H9 (cell line): ENCODE results near the gene TEX11. TPM values are rescaled to one million over a fixed set of nuclear protein-coding genes. Genes with fewer than 3 reads are reported as not detected.
A peak's percentile ranks its signal among the peaks of the same experiment; 100 is the strongest.

Experiments used
- DNase-seq: peaks from one replicate; pipeline ENCODE4 v3.0.0-alpha.2; 2017
- H2AFZ ChIP-seq: one replicate; pipeline ENCODE4 v1.6.1; 2013; ENCODE audit warnings: mild to moderate bottlenecking, low read length, control low read depth, moderate library complexity
- H2AK5ac ChIP-seq: 2 replicates; pipeline ENCODE4 v1.6.1; 2013; ENCODE audit warnings: low read length, control low read depth, mixed read lengths; ENCODE audit not compliant: insufficient read length
- H2BK120ac ChIP-seq: one replicate; pipeline ENCODE4 v1.6.1; 2013; ENCODE audit warnings: low read depth, mild to moderate bottlenecking, low read length, control low read depth, inconsistent platforms; ENCODE audit not compliant: poor library complexity, severe bottlenecking
- H2BK12ac ChIP-seq: 2 replicates; pipeline ENCODE4 v1.6.1; 2013; ENCODE audit warnings: low read length, control low read depth, mixed read lengths, low read depth; ENCODE audit not compliant: insufficient read length
- H2BK15ac ChIP-seq: 2 replicates; pipeline ENCODE4 v1.6.1; 2013; ENCODE audit warnings: low read depth, low read length, control low read depth
- H2BK20ac ChIP-seq: one replicate; pipeline ENCODE4 v1.6.1; 2013; ENCODE audit warnings: low read depth, mild to moderate bottlenecking, low read length, control low read depth, inconsistent platforms; ENCODE audit not compliant: poor library complexity, severe bottlenecking
- H2BK5ac ChIP-seq: 2 replicates; pipeline ENCODE4 v1.6.1; 2013; ENCODE audit warnings: low read length, control low read depth, mixed read lengths; ENCODE audit not compliant: insufficient read length
- H3K14ac ChIP-seq: 2 replicates; pipeline ENCODE4 v1.6.1; 2013; ENCODE audit warnings: low read length, control low read depth; ENCODE audit not compliant: insufficient read depth
- H3K18ac ChIP-seq: 2 replicates; pipeline ENCODE4 v1.6.1; 2013; ENCODE audit warnings: low read depth, mild to moderate bottlenecking, mixed read lengths, low read length, control low read depth; ENCODE audit not compliant: insufficient read length
- H3K23ac ChIP-seq: 2 replicates; pipeline ENCODE4 v1.6.1; 2013; ENCODE audit warnings: low read length, control low read depth, mixed read lengths, low read depth; ENCODE audit not compliant: insufficient read length
- H3K23me2 ChIP-seq: 2 replicates; pipeline ENCODE4 v1.6.1; 2013; ENCODE audit warnings: low read depth, mild to moderate bottlenecking, mixed read lengths, low read length, control low read depth; ENCODE audit not compliant: insufficient read length, poor library complexity, severe bottlenecking
- H3K27ac ChIP-seq: 2 replicates; pipeline ENCODE4 v1.5.1; 2013; ENCODE audit warnings: low read length, control low read depth, mixed read lengths, low read depth; ENCODE audit not compliant: insufficient read length
- H3K27me3 ChIP-seq: 2 replicates; pipeline ENCODE4 v1.6.1; 2013; ENCODE audit warnings: low read length, control low read depth, inconsistent platforms; ENCODE audit not compliant: insufficient read depth
- H3K4ac ChIP-seq: 2 replicates; pipeline ENCODE4 v1.6.1; 2013; ENCODE audit warnings: low read depth, mild to moderate bottlenecking, control low read depth, inconsistent platforms, low read length, moderate library complexity
- H3K4me1 ChIP-seq: 2 replicates; pipeline ENCODE4 v1.6.1; 2013; ENCODE audit warnings: low read length, control low read depth, inconsistent platforms; ENCODE audit not compliant: insufficient read depth
- H3K4me2 ChIP-seq: 2 replicates; pipeline ENCODE4 v1.6.1; 2013; ENCODE audit warnings: low read length, control low read depth, mixed read lengths; ENCODE audit not compliant: insufficient read length, insufficient read depth
- H3K56ac ChIP-seq: 2 replicates; pipeline ENCODE4 v1.6.1; 2013; ENCODE audit warnings: low read depth, mild to moderate bottlenecking, mixed read lengths, low read length, control low read depth; ENCODE audit not compliant: insufficient read length
- H3K79me1 ChIP-seq: 2 replicates; pipeline ENCODE4 v1.6.1; 2013; ENCODE audit warnings: low read depth, mild to moderate bottlenecking, moderate library complexity, low read length, control low read depth, inconsistent platforms; ENCODE audit not compliant: insufficient read depth, poor library complexity, severe bottlenecking
- H3K79me2 ChIP-seq: 2 replicates; pipeline ENCODE4 v1.6.1; 2013; ENCODE audit warnings: low read length, control low read depth, inconsistent platforms; ENCODE audit not compliant: insufficient read depth
- H3K9ac ChIP-seq: 2 replicates; pipeline ENCODE4 v1.6.1; 2013; ENCODE audit warnings: low read length, control low read depth, mixed read lengths; ENCODE audit not compliant: insufficient read length; ENCODE audit errors: extremely low read depth
- H3K9me3 ChIP-seq: one replicate; pipeline ENCODE4 v1.6.1; 2013; ENCODE audit warnings: low read depth, low read length, inconsistent platforms; ENCODE audit not compliant: control insufficient read depth
- H3T11ph ChIP-seq: one replicate; pipeline ENCODE4 v1.6.1; 2013; ENCODE audit warnings: mild to moderate bottlenecking, low read length, control low read depth, inconsistent platforms
- H4K20me1 ChIP-seq: one replicate; pipeline ENCODE4 v1.6.1; 2013; ENCODE audit not compliant: control insufficient read depth, insufficient read length, insufficient read depth
- H4K5ac ChIP-seq: 2 replicates; pipeline ENCODE4 v1.6.1; 2013; ENCODE audit warnings: low read depth, mild to moderate bottlenecking, mixed read lengths, low read length, control low read depth; ENCODE audit not compliant: insufficient read length
- H4K8ac ChIP-seq: replicated peaks from 2 replicates; pipeline ENCODE4 v1.6.1; 2013; ENCODE audit warnings: low read length, control low read depth, mixed read lengths, low read depth; ENCODE audit not compliant: insufficient read length
- H4K91ac ChIP-seq: 2 replicates; pipeline ENCODE4 v1.6.1; 2013; ENCODE audit warnings: low read depth, mild to moderate bottlenecking, moderate library complexity, mixed read lengths, low read length, control low read depth; ENCODE audit not compliant: insufficient read length
- H3K27ac Mint-ChIP-seq, 3 experiments: 2 replicates in 2 of 3; 3 replicates in 1 of 3; pipeline ENCODE4 v1.8.0; 2020 to 2021; ENCODE audit warnings: mixed read lengths in 3 of 3, mild to moderate bottlenecking in 1 of 3, moderate library complexity in 1 of 3
- H3K27me3 Mint-ChIP-seq: 2 replicates; pipeline ENCODE4 v1.8.0; 2021; ENCODE audit warnings: low read depth, mild to moderate bottlenecking, moderate library complexity, mixed read lengths
- H3K36me3 Mint-ChIP-seq, 3 experiments: 2 replicates in 2 of 3; 3 replicates in 1 of 3; pipeline ENCODE4 v1.8.0; 2020 to 2021; ENCODE audit warnings: low read depth in 3 of 3, mixed read lengths in 3 of 3; ENCODE audit not compliant: insufficient read depth in 1 of 3
- H3K4me1 Mint-ChIP-seq, 2 experiments: 2 replicates each; pipeline ENCODE4 v1.8.0; 2020; ENCODE audit warnings: mixed read lengths in 2 of 2
- H3K4me3 Mint-ChIP-seq, 2 experiments: 2 replicates in 1 of 2; 3 replicates in 1 of 2; pipeline ENCODE4 v1.8.0; 2020 to 2021; ENCODE audit warnings: mild to moderate bottlenecking in 2 of 2, mixed read lengths in 2 of 2, moderate library complexity in 1 of 2
- H3K9me3 Mint-ChIP-seq, 2 experiments: 2 replicates in 1 of 2; 3 replicates in 1 of 2; pipeline ENCODE4 v1.8.0; 2020; ENCODE audit warnings: mild to moderate bottlenecking in 2 of 2, mixed read lengths in 2 of 2, moderate library complexity in 1 of 2
- WGBS: extraction: QIAGEN DNeasy Blood & Tissue Kit; methylation state at CpG from one replicate; pipeline ENCODE4 v1.1.7; 2013; ENCODE audit warnings: missing lambda C conversion rate, low lambda C conversion rate, mixed read lengths; ENCODE audit not compliant: insufficient read length; ENCODE audit errors: extremely low coverage; 5-methylcytosine and 5-hydroxymethylcytosine counted together
- total RNA-seq: library from RNA; stranded (reverse); gene quantifications from 2 replicates; pipeline ENCODE4 v1.2.1, GENCODE V29; 2021
- TF ChIP-seq, protein P1 (sequence below): fragments of 200-600 bp; sonication (generic); conservative IDR thresholded peaks from 3 replicates; pipeline ENCODE4 v1.8.0; 2021; ENCODE audit warnings: antibody characterized with exemption, mild to moderate bottlenecking

TEX11 gene
- total RNA-seq, 1 experiment from 2014 or later, result 0.22 TPM

DNA sequence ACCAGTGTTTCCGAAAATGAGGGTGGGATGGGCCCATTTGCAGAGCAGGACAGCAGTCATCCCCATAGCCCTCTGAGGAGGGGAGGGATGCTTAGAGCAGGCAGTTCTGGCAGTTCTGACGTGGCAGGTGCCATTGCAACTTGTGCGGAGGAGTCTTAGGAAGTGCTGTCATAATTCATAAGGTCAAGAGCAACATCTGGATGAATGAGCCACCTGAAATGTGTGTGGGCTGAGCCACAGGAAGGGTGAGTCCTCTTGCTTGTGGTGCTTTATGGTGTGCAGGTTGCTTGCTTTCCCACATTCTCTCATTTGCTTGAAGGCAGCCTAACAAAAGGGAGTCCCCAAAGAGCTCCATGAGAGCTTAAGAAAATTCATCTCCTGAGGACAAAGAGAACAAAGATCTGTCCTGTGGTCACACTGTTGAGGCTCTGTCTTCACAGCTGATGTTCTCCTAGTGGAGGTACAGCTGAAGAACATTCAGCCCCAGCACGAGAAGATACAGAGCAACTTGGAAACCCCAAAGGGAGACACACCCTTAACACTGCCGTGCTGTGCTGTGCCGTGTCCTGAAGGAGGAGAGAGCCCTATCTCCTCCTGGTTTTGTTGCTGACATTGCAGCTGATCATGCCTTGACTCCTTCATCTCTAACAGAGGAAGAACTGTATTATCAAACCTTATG lies 403.6 kb downstream of the TEX11 start:
- peaks cover 72 to 74% of the 10 kb centered on the region in 2 experiments for H3K9me3 Mint-ChIP-seq

More for the DNA sequence above, 403.6 kb downstream of the TEX11 start:
- Mint-ChIP-seq H3K27me3 (peaks cover 2% of the 10 kb centered on the region), H3K27ac (peak overlapping the region in 1 of 3 experiments; percentile 64; a peak in 2 of 7 replicates), H3K4me1 (peaks cover 33 to 43% of the 10 kb centered on the region in 2 experiments), H3K36me3 (peaks cover 30 to 61% (median 39%) of the 10 kb centered on the region in 3 experiments), H3K4me3 (no peak overlapping the region)
- H3T11ph ChIP-seq, result no peak overlapping the region
- H3K79me1 ChIP-seq, result no peaks in the 10 kb centered on the region
- no peaks in the 10 kb centered on the region for H4K20me1 ChIP-seq
- no peak overlapping the region for H3K18ac ChIP-seq
- no peaks in the 10 kb centered on the region; the same call in 1 of the 2 replicates for H3K4me1 ChIP-seq
- H3K27me3 ChIP-seq, result no peaks in the 10 kb centered on the region
- no CpG with 5 or more reads among the region's 6 CpGs for WGBS
- no peak overlapping the region for H4K91ac ChIP-seq
- H3K4ac ChIP-seq, result no peak overlapping the region
- peaks cover 64% of the 10 kb centered on the region for H3K9me3 ChIP-seq
- H3K23me2 ChIP-seq, result no peaks in the 10 kb centered on the region
- no peak overlapping the region for H4K5ac ChIP-seq
- no peak for DNase-seq
- H2BK12ac ChIP-seq, result no peak overlapping the region
- H2BK15ac ChIP-seq, result no peak overlapping the region
- H2BK20ac ChIP-seq, result no peak overlapping the region
- H3K4me2 ChIP-seq, result no peak overlapping the region
- no peak overlapping the region for H3K23ac ChIP-seq
- H3K14ac ChIP-seq, result no peak overlapping the region
- no peak overlapping the region for H3K9ac ChIP-seq
- H3K79me2 ChIP-seq, result no peaks in the 10 kb centered on the region
- H3K56ac ChIP-seq, result no peak overlapping the region
- TF ChIP-seq, protein P1, sequence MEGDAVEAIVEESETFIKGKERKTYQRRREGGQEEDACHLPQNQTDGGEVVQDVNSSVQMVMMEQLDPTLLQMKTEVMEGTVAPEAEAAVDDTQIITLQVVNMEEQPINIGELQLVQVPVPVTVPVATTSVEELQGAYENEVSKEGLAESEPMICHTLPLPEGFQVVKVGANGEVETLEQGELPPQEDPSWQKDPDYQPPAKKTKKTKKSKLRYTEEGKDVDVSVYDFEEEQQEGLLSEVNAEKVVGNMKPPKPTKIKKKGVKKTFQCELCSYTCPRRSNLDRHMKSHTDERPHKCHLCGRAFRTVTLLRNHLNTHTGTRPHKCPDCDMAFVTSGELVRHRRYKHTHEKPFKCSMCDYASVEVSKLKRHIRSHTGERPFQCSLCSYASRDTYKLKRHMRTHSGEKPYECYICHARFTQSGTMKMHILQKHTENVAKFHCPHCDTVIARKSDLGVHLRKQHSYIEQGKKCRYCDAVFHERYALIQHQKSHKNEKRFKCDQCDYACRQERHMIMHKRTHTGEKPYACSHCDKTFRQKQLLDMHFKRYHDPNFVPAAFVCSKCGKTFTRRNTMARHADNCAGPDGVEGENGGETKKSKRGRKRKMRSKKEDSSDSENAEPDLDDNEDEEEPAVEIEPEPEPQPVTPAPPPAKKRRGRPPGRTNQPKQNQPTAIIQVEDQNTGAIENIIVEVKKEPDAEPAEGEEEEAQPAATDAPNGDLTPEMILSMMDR, result no peak
- H4K8ac ChIP-seq, result no peak overlapping the region
- no peak overlapping the region for H3K27ac ChIP-seq
- H2BK5ac ChIP-seq, result no peak overlapping the region
- no peak overlapping the region for H2AFZ ChIP-seq
- H2AK5ac ChIP-seq, result no peak overlapping the region
- no peak overlapping the region for H2BK120ac ChIP-seq
